HG03432 (cell line): ENCODE measurements around the gene RAPGEF1.
"Not testable (repeated sequence)": the region's sequence is repeated elsewhere in the genome, so short reads cannot be mapped to it uniquely, and the experiment has no call there.

Experiments used
- ATAC-seq: cut with Tn5 transposase; IDR thresholded peaks from one replicate; pipeline ENCODE4 v1.9.1; 2021; ENCODE audit warnings: mild to moderate bottlenecking, moderate library complexity; ENCODE audit not compliant: unreplicated experiment

RAPGEF1 gene

GRCh38 chr9:131575946-131576853 is 163.7 kb downstream of the RAPGEF1 start:
- ATAC-seq = no peak

GRCh38 chr9:131574730-131575640 is 164.9 kb downstream of the RAPGEF1 start:
- no peak for ATAC-seq

GRCh38 chr9:131567910-131568309 is 172.0 kb downstream of the RAPGEF1 start:
- no peak for ATAC-seq

GRCh38 chr9:131566158-131566557 is 173.7 kb downstream of the RAPGEF1 start:
- ATAC-seq = no peak

- no peak for ATAC-seq
Observed at GRCh38 chr9:131565369-131565768, 174.5 kb downstream of the RAPGEF1 start.

GRCh38 chr9:131562032-131562959 is 177.6 kb downstream of the RAPGEF1 start:
- ATAC-seq = no peak

- ATAC-seq = no peak
Observed at GRCh38 chr9:131559421-131560000, 180.4 kb downstream of the RAPGEF1 start.

GRCh38 chr9:131557855-131558548 is 181.9 kb downstream of the RAPGEF1 start:
- no peak for ATAC-seq

- no peak for ATAC-seq
Observed at GRCh38 chr9:131555841-131556673, 183.8 kb downstream of the RAPGEF1 start.

- ATAC-seq = no peak
Observed at GRCh38 chr9:131554843-131555351, 185.0 kb downstream of the RAPGEF1 start.

- ATAC-seq = no peak
Observed at GRCh38 chr9:131554087-131554842, 185.6 kb downstream of the RAPGEF1 start.

GRCh38 chr9:131552030-131552429 is 187.8 kb downstream of the RAPGEF1 start:
- ATAC-seq = no peak

GRCh38 chr9:131550465-131550864 is 189.4 kb downstream of the RAPGEF1 start:
- not testable (repeated sequence) for ATAC-seq

- not testable (repeated sequence) for ATAC-seq
Observed at GRCh38 chr9:131549186-131549585, 190.7 kb downstream of the RAPGEF1 start.

- no peak for ATAC-seq
Observed at GRCh38 chr9:131546336-131547084, 193.4 kb downstream of the RAPGEF1 start.

- no peak for ATAC-seq
Observed at GRCh38 chr9:131545786-131546335, 194.0 kb downstream of the RAPGEF1 start.
